H9 (cell line): ENCODE data around the gene AIF1L. TPM values are rescaled to one million over a fixed set of nuclear protein-coding genes. Genes with fewer than 3 reads are reported as not detected.

Source experiments
- DNase-seq: peaks from one replicate; pipeline ENCODE4 v3.0.0-alpha.2; 2017
- H2AFZ ChIP-seq: one replicate; pipeline ENCODE4 v1.6.1; 2013; ENCODE audit warnings: mild to moderate bottlenecking, low read length, control low read depth, moderate library complexity
- H2AK5ac ChIP-seq: 2 replicates; pipeline ENCODE4 v1.6.1; 2013; ENCODE audit warnings: low read length, control low read depth, mixed read lengths; ENCODE audit not compliant: insufficient read length
- H2BK120ac ChIP-seq: one replicate; pipeline ENCODE4 v1.6.1; 2013; ENCODE audit warnings: low read depth, mild to moderate bottlenecking, low read length, control low read depth, inconsistent platforms; ENCODE audit not compliant: poor library complexity, severe bottlenecking
- H2BK12ac ChIP-seq: 2 replicates; pipeline ENCODE4 v1.6.1; 2013; ENCODE audit warnings: low read length, control low read depth, mixed read lengths, low read depth; ENCODE audit not compliant: insufficient read length
- H2BK15ac ChIP-seq: 2 replicates; pipeline ENCODE4 v1.6.1; 2013; ENCODE audit warnings: low read depth, low read length, control low read depth
- H2BK20ac ChIP-seq: one replicate; pipeline ENCODE4 v1.6.1; 2013; ENCODE audit warnings: low read depth, mild to moderate bottlenecking, low read length, control low read depth, inconsistent platforms; ENCODE audit not compliant: poor library complexity, severe bottlenecking
- H2BK5ac ChIP-seq: 2 replicates; pipeline ENCODE4 v1.6.1; 2013; ENCODE audit warnings: low read length, control low read depth, mixed read lengths; ENCODE audit not compliant: insufficient read length
- H3K14ac ChIP-seq: 2 replicates; pipeline ENCODE4 v1.6.1; 2013; ENCODE audit warnings: low read length, control low read depth; ENCODE audit not compliant: insufficient read depth
- H3K18ac ChIP-seq: 2 replicates; pipeline ENCODE4 v1.6.1; 2013; ENCODE audit warnings: low read depth, mild to moderate bottlenecking, mixed read lengths, low read length, control low read depth; ENCODE audit not compliant: insufficient read length
- H3K23ac ChIP-seq: 2 replicates; pipeline ENCODE4 v1.6.1; 2013; ENCODE audit warnings: low read length, control low read depth, mixed read lengths, low read depth; ENCODE audit not compliant: insufficient read length
- H3K23me2 ChIP-seq: 2 replicates; pipeline ENCODE4 v1.6.1; 2013; ENCODE audit warnings: low read depth, mild to moderate bottlenecking, mixed read lengths, low read length, control low read depth; ENCODE audit not compliant: insufficient read length, poor library complexity, severe bottlenecking
- H3K27ac ChIP-seq: 2 replicates; pipeline ENCODE4 v1.5.1; 2013; ENCODE audit warnings: low read length, control low read depth, mixed read lengths, low read depth; ENCODE audit not compliant: insufficient read length
- H3K27me3 ChIP-seq: 2 replicates; pipeline ENCODE4 v1.6.1; 2013; ENCODE audit warnings: low read length, control low read depth, inconsistent platforms; ENCODE audit not compliant: insufficient read depth
- H3K4ac ChIP-seq: 2 replicates; pipeline ENCODE4 v1.6.1; 2013; ENCODE audit warnings: low read depth, mild to moderate bottlenecking, control low read depth, inconsistent platforms, low read length, moderate library complexity
- H3K4me1 ChIP-seq: 2 replicates; pipeline ENCODE4 v1.6.1; 2013; ENCODE audit warnings: low read length, control low read depth, inconsistent platforms; ENCODE audit not compliant: insufficient read depth
- H3K4me2 ChIP-seq: 2 replicates; pipeline ENCODE4 v1.6.1; 2013; ENCODE audit warnings: low read length, control low read depth, mixed read lengths; ENCODE audit not compliant: insufficient read length, insufficient read depth
- H3K56ac ChIP-seq: 2 replicates; pipeline ENCODE4 v1.6.1; 2013; ENCODE audit warnings: low read depth, mild to moderate bottlenecking, mixed read lengths, low read length, control low read depth; ENCODE audit not compliant: insufficient read length
- H3K79me1 ChIP-seq: 2 replicates; pipeline ENCODE4 v1.6.1; 2013; ENCODE audit warnings: low read depth, mild to moderate bottlenecking, moderate library complexity, low read length, control low read depth, inconsistent platforms; ENCODE audit not compliant: insufficient read depth, poor library complexity, severe bottlenecking
- H3K79me2 ChIP-seq: 2 replicates; pipeline ENCODE4 v1.6.1; 2013; ENCODE audit warnings: low read length, control low read depth, inconsistent platforms; ENCODE audit not compliant: insufficient read depth
- H3K9ac ChIP-seq: 2 replicates; pipeline ENCODE4 v1.6.1; 2013; ENCODE audit warnings: low read length, control low read depth, mixed read lengths; ENCODE audit not compliant: insufficient read length; ENCODE audit errors: extremely low read depth
- H3K9me3 ChIP-seq: one replicate; pipeline ENCODE4 v1.6.1; 2013; ENCODE audit warnings: low read depth, low read length, inconsistent platforms; ENCODE audit not compliant: control insufficient read depth
- H3T11ph ChIP-seq: one replicate; pipeline ENCODE4 v1.6.1; 2013; ENCODE audit warnings: mild to moderate bottlenecking, low read length, control low read depth, inconsistent platforms
- H4K20me1 ChIP-seq: one replicate; pipeline ENCODE4 v1.6.1; 2013; ENCODE audit not compliant: control insufficient read depth, insufficient read length, insufficient read depth
- H4K5ac ChIP-seq: 2 replicates; pipeline ENCODE4 v1.6.1; 2013; ENCODE audit warnings: low read depth, mild to moderate bottlenecking, mixed read lengths, low read length, control low read depth; ENCODE audit not compliant: insufficient read length
- H4K8ac ChIP-seq: replicated peaks from 2 replicates; pipeline ENCODE4 v1.6.1; 2013; ENCODE audit warnings: low read length, control low read depth, mixed read lengths, low read depth; ENCODE audit not compliant: insufficient read length
- H4K91ac ChIP-seq: 2 replicates; pipeline ENCODE4 v1.6.1; 2013; ENCODE audit warnings: low read depth, mild to moderate bottlenecking, moderate library complexity, mixed read lengths, low read length, control low read depth; ENCODE audit not compliant: insufficient read length
- H3K27ac Mint-ChIP-seq, 3 experiments: 2 replicates in 2 of 3; 3 replicates in 1 of 3; pipeline ENCODE4 v1.8.0; 2020 to 2021; ENCODE audit warnings: mixed read lengths in 3 of 3, mild to moderate bottlenecking in 1 of 3, moderate library complexity in 1 of 3
- H3K27me3 Mint-ChIP-seq: 2 replicates; pipeline ENCODE4 v1.8.0; 2021; ENCODE audit warnings: low read depth, mild to moderate bottlenecking, moderate library complexity, mixed read lengths
- H3K36me3 Mint-ChIP-seq, 3 experiments: 2 replicates in 2 of 3; 3 replicates in 1 of 3; pipeline ENCODE4 v1.8.0; 2020 to 2021; ENCODE audit warnings: low read depth in 3 of 3, mixed read lengths in 3 of 3; ENCODE audit not compliant: insufficient read depth in 1 of 3
- H3K4me1 Mint-ChIP-seq, 2 experiments: 2 replicates each; pipeline ENCODE4 v1.8.0; 2020; ENCODE audit warnings: mixed read lengths in 2 of 2
- H3K4me3 Mint-ChIP-seq, 2 experiments: 2 replicates in 1 of 2; 3 replicates in 1 of 2; pipeline ENCODE4 v1.8.0; 2020 to 2021; ENCODE audit warnings: mild to moderate bottlenecking in 2 of 2, mixed read lengths in 2 of 2, moderate library complexity in 1 of 2
- H3K9me3 Mint-ChIP-seq, 2 experiments: 2 replicates in 1 of 2; 3 replicates in 1 of 2; pipeline ENCODE4 v1.8.0; 2020; ENCODE audit warnings: mild to moderate bottlenecking in 2 of 2, mixed read lengths in 2 of 2, moderate library complexity in 1 of 2
- CTCF ChIP-seq: fragments of 200-600 bp; sonication (generic); conservative IDR thresholded peaks from 3 replicates; pipeline ENCODE4 v1.8.0; 2021; ENCODE audit warnings: antibody characterized with exemption, mild to moderate bottlenecking
- WGBS: extraction: QIAGEN DNeasy Blood & Tissue Kit; methylation state at CpG from one replicate; pipeline ENCODE4 v1.1.7; 2013; ENCODE audit warnings: missing lambda C conversion rate, low lambda C conversion rate, mixed read lengths; ENCODE audit not compliant: insufficient read length; ENCODE audit errors: extremely low coverage; 5-methylcytosine and 5-hydroxymethylcytosine counted together
- total RNA-seq: library from RNA; stranded (reverse); gene quantifications from 2 replicates; pipeline ENCODE4 v1.2.1, GENCODE V29; 2021

Gene AIF1L
- total RNA-seq, 1 experiment from 2014 or later = 122 TPM

- H2BK5ac ChIP-seq = no peak overlapping the region
- no peak for DNase-seq
- no peak overlapping the region for H2BK12ac ChIP-seq
- no peaks in the 10 kb centered on the region for H3K9me3 ChIP-seq
- H3K27me3 ChIP-seq = no peaks in the 10 kb centered on the region
- H3K79me1 ChIP-seq = no peaks in the 10 kb centered on the region
- no peak overlapping the region for H3T11ph ChIP-seq
- H2BK20ac ChIP-seq = no peak overlapping the region
- H2AFZ ChIP-seq = no peak overlapping the region
- H3K14ac ChIP-seq = no peak overlapping the region
- no peak overlapping the region for H3K4ac ChIP-seq
- no peak overlapping the region for H3K18ac ChIP-seq
- no peaks in the 10 kb centered on the region for H4K20me1 ChIP-seq
- no peaks in the 10 kb centered on the region for H3K79me2 ChIP-seq
- Mint-ChIP-seq H3K27me3 (no peaks in the 10 kb centered on the region), H3K9me3 (no peaks in the 10 kb centered on the region; a peak in 1 of 5 replicates), H3K27ac (no peak overlapping the region), H3K4me3 (no peak overlapping the region), H3K36me3 (peaks cover 5 to 13% (median 7%) of the 10 kb centered on the region in 3 experiments; a peak in 6 of 7 replicates), H3K4me1 (no peaks in the 10 kb centered on the region)
- no peaks in the 10 kb centered on the region for H3K4me1 ChIP-seq
- no peak overlapping the region for H2BK120ac ChIP-seq
- no peak overlapping the region for H2AK5ac ChIP-seq
- TF ChIP-seq CTCF = no peak
- H3K9ac ChIP-seq = no peak overlapping the region
- no peak overlapping the region for H3K27ac ChIP-seq
- H3K4me2 ChIP-seq = no peak overlapping the region
- H4K5ac ChIP-seq = no peak overlapping the region
- WGBS = no CpG with 5 or more reads among the region's 17 CpGs
- no peak overlapping the region for H3K56ac ChIP-seq
- no peak overlapping the region for H3K23ac ChIP-seq
- no peak overlapping the region for H2BK15ac ChIP-seq
- H3K23me2 ChIP-seq = no peaks in the 10 kb centered on the region
- H4K91ac ChIP-seq = no peak overlapping the region
- no peak overlapping the region for H4K8ac ChIP-seq
Measured at GRCh38 chr9:131050831-131051230, 45.5 kb upstream of the AIF1L start.
